EL (cell line): ENCODE results near the gene TNS3.
A peak's percentile ranks its signal among the peaks of the same experiment; 100 is the strongest.

Experiments used
- DNase-seq: peaks from one replicate; pipeline ENCODE4 v3.0.0-alpha.2; 2016

Gene TNS3

GRCh38 chr7:47518827-47519226, 63.1 kb downstream of the TNS3 start:
- no peak for DNase-seq

- DNase-seq: no peak
These were observed 64.0 kb downstream of the TNS3 start for GRCh38 chr7:47517821-47518480.

GRCh38 chr7:47516985-47517600, 64.8 kb downstream of the TNS3 start:
- no peak for DNase-seq

GRCh38 chr7:47516386-47516785, 65.5 kb downstream of the TNS3 start:
- DNase-seq: no peak

- DNase-seq: no peak
These were observed 66.5 kb downstream of the TNS3 start for GRCh38 chr7:47515305-47515834.

GRCh38 chr7:47514818-47515217, 67.1 kb downstream of the TNS3 start:
- no peak for DNase-seq

GRCh38 chr7:47514367-47514766, 67.5 kb downstream of the TNS3 start:
- no peak for DNase-seq

GRCh38 chr7:47513741-47514241, 68.1 kb downstream of the TNS3 start:
- peak; percentile 70 for DNase-seq

- no peak for DNase-seq
These were observed 69.3 kb downstream of the TNS3 start for GRCh38 chr7:47512481-47513176.

- DNase-seq: no peak
These were observed 70.1 kb downstream of the TNS3 start for GRCh38 chr7:47511699-47512370.

- DNase-seq: no peak
These were observed 71.1 kb downstream of the TNS3 start for GRCh38 chr7:47510786-47511185.

- DNase-seq: no peak
These were observed 71.7 kb downstream of the TNS3 start for GRCh38 chr7:47510192-47510591.

GRCh38 chr7:47509571-47509970, 72.3 kb downstream of the TNS3 start:
- DNase-seq: no peak

GRCh38 chr7:47508389-47509380, 73.2 kb downstream of the TNS3 start:
- DNase-seq: peak; percentile 26

- no peak for DNase-seq
These were observed 74.4 kb downstream of the TNS3 start for GRCh38 chr7:47507522-47507921.

GRCh38 chr7:47506382-47507339, 75.2 kb downstream of the TNS3 start:
- no peak for DNase-seq

GRCh38 chr7:47505312-47506007, 76.5 kb downstream of the TNS3 start:
- no peak for DNase-seq

- DNase-seq: no peak
These were observed 77.2 kb downstream of the TNS3 start for GRCh38 chr7:47504551-47505311.

GRCh38 chr7:47503281-47503680, 78.6 kb downstream of the TNS3 start:
- DNase-seq: peak; percentile 28
